GM12875 (cell line): Measurements from ENCODE around the gene WFIKKN1.

Experiments used
- H3K4me3 ChIP-seq: one replicate; pipeline ENCODE4 v1.5.1; 2011; ENCODE audit warnings: low read depth, low read length, control low read depth
- TF ChIP-seq, protein P1 (sequence below): IDR thresholded peaks from 2 replicates; pipeline ENCODE4 v1.5.1; 2011; ENCODE audit warnings: low read depth, mild to moderate bottlenecking, control low read depth, inconsistent platforms, low read length, moderate library complexity, borderline replicate concordance; ENCODE audit not compliant: insufficient read depth

Gene WFIKKN1

DNA sequence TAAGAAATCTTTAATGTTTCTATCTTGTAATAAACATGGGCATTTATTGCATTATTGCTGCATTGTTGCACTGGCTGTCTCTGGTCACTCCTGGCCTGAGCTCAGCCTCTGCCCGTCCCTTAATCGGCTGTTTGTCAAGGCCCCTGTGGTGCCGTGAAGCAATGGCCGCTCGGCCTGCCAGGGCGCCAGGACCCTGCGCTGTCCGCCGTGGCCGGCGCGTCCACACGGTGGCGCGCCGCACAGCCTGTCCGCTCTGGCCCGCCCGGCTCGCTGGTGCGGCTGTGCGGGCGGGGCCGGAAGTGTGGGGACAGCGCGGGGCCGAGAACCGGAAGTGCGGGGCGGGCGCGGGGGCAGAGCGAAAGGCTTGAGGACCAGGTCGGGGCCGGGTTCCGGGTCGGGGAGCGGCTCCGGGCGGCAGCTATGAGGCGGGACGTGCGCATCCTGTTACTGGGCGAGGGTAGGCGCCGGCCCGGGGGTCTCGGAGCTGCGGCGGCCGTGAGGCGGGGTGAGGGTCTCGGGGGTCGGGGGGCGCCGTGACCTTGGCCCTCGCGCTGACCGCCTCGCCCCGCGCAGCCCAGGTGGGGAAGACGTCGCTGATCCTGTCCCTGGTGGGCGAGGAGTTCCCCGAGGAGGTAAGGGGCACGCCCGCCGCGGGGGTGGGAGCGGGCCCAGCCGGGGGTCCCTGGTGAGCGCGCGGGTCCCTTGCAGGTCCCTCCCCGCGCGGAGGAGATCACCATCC lies 37.2 kb downstream of the WFIKKN1 start, which contains the start of gene RHOT2:
Gene RHOT2 (plus strand): TSS at position 353 of the 739 bp plus-strand sequence. CDS start 68 bp downstream, at position 421.
- H3K4me3 ChIP-seq = peak within 1 kb of the TSS; percentile 99
- TF ChIP-seq, protein P1, sequence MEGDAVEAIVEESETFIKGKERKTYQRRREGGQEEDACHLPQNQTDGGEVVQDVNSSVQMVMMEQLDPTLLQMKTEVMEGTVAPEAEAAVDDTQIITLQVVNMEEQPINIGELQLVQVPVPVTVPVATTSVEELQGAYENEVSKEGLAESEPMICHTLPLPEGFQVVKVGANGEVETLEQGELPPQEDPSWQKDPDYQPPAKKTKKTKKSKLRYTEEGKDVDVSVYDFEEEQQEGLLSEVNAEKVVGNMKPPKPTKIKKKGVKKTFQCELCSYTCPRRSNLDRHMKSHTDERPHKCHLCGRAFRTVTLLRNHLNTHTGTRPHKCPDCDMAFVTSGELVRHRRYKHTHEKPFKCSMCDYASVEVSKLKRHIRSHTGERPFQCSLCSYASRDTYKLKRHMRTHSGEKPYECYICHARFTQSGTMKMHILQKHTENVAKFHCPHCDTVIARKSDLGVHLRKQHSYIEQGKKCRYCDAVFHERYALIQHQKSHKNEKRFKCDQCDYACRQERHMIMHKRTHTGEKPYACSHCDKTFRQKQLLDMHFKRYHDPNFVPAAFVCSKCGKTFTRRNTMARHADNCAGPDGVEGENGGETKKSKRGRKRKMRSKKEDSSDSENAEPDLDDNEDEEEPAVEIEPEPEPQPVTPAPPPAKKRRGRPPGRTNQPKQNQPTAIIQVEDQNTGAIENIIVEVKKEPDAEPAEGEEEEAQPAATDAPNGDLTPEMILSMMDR = peak; percentile 92

DNA sequence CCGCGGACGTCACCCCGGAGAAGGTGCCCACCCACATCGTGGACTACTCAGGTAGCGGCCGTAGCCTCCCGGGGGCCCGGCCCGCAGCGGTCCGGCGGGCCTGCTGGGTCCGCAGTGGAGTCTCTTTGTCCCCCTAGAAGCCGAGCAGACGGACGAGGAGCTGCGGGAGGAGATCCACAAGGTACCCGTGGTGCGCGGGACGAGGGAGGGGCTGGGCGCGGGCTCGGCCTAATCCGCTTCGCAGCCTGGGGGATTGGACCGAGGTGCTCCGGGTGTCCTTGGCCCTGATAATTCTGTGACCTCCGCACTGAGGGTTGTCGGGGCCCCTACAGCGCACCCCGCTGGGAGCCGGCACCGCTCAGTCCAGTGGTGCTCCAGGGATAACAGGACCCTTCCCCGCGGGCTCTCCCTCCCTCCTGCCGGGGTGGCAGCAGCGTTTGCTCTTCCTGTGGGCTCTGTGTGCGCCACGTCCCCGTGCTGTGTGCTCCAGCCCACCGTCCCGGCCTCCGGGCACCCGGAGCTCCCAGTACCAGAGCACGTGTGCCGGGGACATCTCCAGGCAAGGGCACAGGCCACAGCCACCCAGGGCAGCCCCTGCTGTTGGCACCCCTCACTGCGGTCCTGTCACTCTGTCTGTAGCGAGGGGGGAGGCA lies 37.9 kb downstream of the WFIKKN1 start:
- TF ChIP-seq, protein P1 = no peak
- H3K4me3 ChIP-seq = peak overlapping the region; percentile 99

DNA sequence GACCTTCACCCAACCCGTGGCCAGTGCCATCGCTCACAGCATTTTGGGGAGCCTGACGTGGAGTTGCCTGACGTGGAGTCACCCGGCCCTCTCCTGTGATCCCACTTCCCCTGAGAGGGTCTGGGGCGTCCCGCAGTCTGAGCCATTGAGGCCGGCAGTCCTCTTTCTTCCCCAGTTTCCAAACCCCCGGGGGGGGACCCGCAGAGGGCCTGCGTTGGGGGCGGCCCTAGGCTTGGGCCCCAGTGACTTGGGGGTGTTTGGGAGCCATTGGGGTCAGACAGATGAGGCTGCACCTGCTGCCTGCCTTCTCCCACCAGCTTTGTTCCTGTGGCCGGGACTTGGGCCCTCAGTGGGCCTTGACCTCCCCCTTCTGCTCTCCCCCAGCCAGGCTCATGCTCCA lies 38.9 kb downstream of the WFIKKN1 start:
- TF ChIP-seq, protein P1 = no peak
- H3K4me3 ChIP-seq = no peak overlapping the region

DNA sequence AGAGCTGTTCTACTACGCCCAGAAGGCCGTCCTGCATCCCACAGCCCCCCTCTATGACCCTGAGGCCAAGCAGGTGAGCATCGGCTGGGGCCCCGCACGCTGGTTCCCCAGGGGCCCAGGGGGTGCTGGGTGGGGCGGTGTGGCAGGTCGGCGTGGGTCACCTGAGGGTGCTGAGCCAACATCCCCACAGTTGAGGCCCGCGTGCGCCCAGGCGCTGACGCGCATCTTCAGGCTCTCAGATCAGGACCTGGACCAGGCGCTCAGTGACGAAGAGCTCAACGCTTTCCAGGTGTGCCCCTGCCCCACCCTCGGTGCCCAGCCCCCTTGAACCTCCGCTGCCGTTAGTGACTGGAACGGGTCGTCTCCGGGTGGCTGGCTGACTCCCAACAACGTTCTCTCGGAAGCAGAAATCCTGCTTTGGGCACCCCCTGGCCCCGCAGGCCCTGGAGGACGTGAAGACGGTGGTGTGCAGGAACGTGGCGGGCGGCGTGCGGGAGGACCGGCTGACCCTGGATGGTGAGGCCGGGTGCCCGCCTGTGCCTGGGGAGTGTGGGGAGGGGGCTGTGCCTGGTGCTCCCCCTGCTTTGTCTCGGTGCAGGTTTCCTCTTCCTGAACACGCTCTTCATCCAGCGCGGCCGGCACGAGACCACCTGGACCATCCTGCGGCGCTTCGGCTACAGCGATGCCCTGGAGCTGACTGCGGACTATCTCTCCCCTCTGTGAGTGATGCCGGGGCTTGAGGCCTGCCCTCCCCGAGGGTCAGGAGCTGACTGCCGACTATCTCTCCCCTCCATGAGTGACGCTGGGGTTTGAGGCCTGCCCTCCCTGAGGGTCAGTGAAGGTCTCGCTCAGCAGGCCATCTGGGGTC lies 39.9 kb downstream of the WFIKKN1 start:
- TF ChIP-seq, protein P1 = no peak

DNA sequence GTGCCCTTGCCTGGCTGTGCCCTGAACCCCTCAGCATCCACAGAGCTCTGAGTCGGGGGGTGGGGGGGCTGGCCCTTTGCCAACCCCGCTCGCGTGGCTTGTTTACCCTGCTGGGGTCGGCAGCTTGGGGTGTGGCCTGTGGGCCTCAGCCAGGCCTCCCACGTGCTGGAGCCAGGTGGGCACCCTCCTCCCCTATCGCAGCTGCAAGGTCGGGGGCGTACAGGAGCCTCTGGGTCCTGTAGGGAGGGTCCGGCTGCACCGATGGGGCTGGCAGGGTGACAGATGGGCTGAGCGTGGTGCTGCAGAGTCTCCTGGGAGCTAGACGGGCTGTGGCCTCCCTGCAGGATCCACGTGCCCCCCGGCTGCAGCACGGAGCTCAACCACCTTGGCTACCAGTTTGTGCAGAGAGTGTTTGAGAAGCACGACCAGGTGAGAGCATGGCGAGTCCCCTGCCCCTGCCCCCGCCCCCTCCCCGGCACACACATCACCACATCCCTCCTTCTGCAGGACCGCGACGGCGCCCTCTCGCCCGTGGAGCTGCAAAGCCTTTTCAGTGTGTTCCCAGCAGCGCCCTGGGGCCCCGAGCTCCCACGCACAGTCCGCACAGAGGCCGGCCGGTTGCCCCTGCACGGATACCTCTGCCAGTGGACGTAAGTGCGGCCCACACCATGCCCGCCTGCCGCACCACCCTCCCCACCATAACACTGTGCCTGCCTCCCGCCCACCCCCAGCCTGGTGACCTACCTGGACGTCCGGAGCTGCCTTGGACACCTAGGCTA lies 40.8 kb downstream of the WFIKKN1 start:
- TF ChIP-seq, protein P1 = no peak
- no peak overlapping the region for H3K4me3 ChIP-seq

More for the DNA sequence above, 39.9 kb downstream of the WFIKKN1 start:
- no peak overlapping the region for H3K4me3 ChIP-seq

DNA sequence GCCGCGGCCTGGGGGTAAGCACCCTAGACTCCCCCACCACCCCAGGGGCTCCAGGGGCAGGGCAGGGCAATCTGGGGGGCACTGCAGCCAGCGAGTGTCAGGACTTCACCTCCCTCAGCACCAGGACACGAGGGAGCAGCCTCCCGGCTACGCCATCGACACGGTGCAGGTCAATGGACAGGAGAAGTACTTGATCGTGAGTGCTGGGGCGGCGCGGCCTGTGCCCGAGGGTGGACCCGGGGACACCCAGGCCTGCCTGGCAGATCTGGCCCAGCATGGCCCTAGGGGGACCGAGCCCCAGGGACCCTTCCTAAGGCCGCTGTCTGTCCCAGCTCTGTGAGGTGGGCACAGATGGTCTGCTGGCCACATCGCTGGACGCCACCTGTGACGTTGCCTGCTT lies 41.6 kb downstream of the WFIKKN1 start:
- H3K4me3 ChIP-seq = no peak overlapping the region
- TF ChIP-seq, protein P1 = no peak
